NCI-H2029 (cell line): ENCODE results near the gene RTL9.

ENCODE experiments used
- DNase-seq: peaks from one replicate; lab custom pipeline; 2025; lab: John Stamatoyannopoulos, UW

The RTL9 gene

DNA sequence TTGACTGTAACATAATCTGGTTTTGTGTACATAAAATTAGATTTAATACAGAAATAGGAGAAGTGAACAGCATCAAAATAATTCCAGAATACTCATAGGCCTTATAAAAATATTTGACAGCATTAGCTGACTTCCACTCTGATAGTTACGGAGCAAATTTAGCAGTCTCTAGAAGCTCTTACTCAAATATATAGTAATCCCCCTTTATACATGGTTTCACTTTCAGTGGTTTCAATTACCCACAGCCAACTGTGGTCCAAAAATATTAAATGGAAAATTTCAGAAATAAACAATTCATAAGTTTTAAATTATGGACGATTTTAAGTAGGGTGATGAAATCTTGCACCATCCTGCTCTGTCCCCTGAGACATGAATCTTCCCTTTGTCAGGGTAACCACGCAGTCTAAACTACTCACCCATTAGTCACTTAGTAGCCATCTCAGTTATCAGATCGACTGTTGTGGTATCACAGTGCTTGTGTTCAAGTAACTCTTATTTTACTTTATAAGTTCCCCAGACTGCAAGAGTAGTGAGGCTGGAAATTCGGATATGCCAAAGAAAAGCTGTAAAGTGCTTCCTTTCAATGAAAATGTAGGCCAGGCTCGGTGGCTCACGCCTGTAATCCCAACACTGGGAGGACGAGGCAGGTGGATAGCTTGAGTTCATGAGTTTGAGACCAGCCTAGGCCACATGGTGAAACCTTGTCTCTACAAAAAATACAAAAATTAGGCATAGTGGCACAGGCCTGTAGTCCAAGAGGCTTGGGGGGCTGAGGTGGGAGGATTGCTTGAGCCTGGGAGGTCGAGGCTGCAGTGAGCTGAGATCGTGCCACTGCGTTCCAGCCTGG is 17.2 kb upstream of the RTL9 start:
- no peak for DNase-seq

- DNase-seq, result no peak
These were observed 12.0 kb upstream of the RTL9 start for GRCh38 chrX:110346681-110347080.

GRCh38 chrX:110359273-110359672 is 625 bp downstream of the RTL9 start:
- no peak for DNase-seq

GRCh38 chrX:110363244-110363643 is 4.6 kb downstream of the RTL9 start:
- no peak for DNase-seq

DNA sequence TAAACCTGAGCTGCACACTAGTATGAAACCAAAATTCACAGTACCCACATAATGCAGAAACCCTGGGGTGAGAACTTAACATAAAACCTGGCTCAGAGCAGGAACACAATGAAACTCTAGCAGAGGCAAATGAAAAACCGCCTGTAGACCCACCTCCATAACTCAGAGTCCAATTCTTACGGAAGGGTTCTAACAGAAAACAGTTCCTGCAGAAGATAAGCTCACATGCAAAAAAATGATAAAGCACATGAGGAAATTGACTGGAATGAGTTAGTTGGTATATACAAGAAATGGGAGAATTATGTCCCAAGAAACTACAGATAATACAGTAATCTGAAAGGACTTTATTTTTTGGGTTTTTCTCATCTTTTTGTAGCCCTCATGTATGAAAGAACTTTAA is 14.7 kb downstream of the RTL9 start:
- DNase-seq, result no peak

GRCh38 chrX:110374559-110374958 is 15.9 kb downstream of the RTL9 start:
- no peak for DNase-seq

GRCh38 chrX:110381216-110381615 is 22.6 kb downstream of the RTL9 start:
- DNase-seq, result no peak

DNA sequence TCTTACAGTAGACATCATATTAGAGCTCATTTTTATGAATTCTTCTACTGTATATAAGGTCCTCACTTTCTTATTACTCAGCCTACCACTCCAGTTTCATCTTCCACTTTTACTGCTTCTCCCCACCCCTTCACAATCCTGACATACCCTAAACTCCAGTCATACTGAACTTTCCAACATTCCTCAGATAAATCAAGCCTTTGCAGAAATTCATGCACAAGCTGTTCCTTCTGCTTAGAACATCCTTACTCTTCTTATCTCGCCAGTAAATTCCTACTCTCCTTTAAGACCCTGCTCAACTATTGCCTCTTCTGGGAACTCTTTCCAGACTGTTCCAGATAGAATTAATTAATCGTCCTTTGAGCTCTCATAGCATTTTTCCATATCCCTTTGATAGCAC is 24.8 kb downstream of the RTL9 start:
- DNase-seq, result no peak

DNA sequence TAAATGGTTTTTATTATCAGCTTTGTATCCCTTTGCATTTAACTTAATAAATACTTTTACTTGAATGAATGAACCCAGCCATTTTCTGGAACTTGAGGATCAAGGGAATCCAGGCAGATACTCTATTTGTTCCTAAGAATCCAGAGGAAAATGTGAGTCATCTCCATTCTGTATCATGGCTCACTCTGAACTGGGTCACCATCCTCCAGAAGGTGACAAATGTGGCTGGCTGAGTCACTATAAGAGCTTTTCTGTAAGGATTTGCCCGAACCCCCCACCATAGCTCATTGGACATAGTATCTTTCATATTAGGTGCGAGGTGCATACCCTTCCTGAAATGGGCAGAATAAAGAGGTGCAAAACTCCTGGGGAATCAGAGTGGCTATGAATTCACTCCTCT is 25.8 kb downstream of the RTL9 start:
- no peak for DNase-seq

DNA sequence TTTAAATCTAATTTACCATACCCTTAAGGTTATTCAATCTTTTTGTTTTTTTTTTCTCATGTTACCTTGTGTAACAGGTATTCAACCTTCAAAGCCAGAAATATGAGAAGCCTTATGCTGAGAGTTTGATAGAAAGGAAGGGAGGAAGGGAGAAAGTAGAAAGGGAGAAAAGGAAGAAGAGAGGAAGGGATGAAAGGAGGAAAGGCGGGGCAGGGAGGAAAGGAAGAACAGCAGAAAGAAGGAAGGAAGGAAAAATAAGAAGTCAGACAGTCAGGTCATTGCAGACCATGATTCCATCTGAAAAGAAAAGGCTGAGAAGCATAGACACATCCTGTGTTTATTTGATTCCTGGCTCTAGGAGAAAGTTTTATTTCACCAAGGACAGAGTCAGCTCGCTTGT is 30.9 kb downstream of the RTL9 start:
- DNase-seq, result no peak

DNA sequence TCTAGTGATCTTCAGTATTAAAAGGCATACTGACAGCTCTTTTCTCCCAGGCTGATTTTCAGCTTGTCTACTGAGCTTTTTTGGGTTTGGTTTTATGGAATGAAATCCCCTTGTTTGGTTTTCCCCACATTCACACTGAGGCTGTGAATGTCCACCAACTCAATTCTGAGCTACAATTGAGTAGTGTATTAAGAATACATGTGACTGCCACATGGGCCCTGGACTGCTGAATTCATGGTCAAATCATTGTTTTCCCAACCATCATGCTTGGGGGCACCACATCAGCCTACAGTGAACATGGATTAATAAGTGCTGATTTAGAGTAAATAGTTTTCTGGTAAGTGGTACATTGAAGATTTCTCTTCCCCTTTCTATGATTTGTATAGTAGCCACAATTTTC is 32.4 kb downstream of the RTL9 start:
- DNase-seq, result no peak

DNA sequence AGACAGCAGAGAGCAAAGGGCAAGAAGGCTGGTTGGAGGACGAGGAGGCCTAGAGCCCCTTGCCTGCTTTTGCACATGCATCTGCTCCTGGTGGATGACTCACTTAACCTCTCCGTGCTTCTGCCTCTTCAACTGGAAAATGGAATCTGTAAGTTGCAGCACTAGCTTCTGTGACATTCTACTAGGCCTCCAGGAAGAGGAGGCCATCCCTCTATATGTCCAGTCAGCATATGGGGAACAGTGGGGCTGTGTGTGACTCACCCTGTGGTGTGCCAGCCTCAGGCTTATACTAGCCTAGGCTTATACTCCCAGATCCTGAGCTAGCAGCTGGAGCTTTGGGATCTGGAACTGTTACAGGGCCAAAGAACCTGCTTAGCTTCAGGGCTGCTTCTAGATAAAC is 36.0 kb downstream of the RTL9 start:
- DNase-seq, result no peak

DNA sequence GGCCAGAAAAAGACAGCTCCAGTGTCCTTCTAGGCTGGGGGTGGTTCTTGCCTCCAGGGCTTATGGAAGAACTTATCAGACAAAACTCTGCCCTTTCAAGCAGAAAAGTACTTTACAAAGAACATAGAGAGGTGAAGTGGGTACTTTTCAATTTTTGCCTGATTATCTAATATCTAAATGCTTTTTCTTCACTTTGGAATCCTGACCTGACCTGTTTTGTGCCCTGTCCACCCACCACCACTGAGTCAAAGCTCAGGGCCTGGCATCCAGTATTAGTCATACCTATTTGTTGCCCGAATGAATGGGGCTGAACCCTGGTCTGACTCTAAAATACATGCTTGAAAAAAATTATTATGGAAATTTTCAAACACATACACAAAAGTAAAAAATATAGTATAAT is 37.2 kb downstream of the RTL9 start:
- DNase-seq, result no peak

DNA sequence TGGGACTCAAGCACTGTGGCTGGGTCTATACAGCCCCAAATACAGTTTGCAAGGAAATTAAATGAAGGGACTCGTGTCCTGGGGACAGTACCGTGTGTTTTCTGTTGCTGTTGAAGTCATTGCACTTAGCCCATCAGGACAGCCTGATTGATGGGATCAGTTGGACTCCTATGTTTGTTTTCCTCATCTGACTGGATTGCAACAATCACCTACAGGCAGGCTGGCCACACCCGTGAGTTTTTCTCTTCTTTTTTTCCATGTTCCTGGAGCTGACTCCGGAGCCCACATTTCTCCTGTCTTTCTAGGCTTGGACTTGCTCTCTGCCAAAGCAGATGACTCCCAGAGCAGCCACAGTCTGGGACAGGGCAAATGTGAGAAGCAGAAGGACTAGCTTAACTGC is 38.1 kb downstream of the RTL9 start:
- no peak for DNase-seq

DNA sequence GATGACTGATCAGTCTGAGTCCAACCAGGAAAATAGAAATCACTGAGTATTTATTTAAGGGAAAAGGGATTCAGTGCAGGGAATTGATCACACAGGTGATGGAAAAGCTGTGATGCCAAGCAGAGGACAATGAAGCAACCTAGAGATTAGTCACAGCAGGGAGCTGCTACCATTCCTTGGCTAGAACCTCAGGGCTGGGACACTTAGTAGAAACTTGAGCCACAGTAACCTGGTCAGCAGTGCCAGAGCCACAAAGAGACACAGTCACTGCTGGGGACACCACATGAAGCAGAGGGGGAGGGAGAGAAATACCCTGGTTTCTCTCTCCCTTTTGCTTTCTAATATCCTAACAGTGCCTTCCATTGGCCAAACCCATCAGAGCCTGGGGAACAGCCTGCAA is 38.7 kb downstream of the RTL9 start:
- DNase-seq, result no peak

DNA sequence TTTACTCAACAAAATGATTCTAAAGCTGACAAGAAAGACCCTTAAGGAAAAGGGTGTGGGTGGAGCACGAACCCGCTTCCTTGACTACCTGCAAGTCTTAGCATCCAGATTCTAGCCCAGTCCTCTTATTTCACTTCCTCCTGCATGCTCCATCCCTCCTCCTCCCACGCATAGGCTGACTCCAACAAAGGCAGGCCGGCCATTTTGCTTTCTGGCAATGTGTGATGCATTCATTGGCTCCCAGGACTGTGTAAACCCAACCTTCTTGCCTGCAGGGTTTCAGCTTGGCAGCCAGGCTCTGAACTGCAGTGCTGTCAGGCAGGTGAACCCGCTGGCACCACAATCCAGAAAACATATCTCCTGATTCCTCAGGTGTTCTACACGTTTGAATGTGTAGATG is 39.3 kb downstream of the RTL9 start:
- no peak for DNase-seq

- no peak for DNase-seq
These were observed 40.8 kb downstream of the RTL9 start for GRCh38 chrX:110399497-110399896.

DNA sequence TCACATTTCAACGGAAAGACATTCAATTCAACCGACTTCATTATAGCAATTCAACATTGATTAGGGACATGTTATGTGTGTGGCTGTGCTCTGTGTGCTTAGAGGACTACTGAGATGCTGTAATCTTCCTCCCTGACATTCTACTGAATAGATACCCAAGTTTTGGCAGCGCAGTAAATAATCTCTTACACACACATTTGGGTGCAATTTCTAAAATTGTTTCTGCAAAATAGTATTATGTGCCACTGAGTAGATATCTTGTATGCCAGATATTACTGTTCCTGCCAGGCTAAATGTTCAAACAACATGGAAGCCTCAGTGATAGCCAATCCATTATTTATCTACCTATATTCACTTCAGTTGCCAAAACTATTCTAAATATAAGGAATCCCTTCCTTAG is 41.3 kb downstream of the RTL9 start:
- no peak for DNase-seq

DNA sequence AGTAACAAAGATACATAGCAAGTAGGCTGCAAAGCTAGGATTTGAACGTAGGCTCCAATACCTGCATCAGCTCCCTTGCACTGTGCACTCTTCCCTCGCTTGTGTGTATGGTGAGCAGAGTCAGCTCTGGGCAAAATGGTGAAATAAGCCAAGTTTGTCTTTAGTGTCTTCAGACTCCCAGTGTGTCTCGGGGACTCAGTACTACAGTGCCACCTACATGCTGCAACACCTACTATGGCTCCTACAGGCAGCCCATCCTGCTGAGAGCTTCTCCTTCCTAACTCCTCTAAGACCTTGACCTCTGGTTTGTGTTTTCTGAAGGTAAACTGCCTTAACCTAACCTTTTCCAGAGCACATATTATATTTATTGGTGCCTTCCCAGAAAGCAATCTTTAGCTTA is 42.5 kb downstream of the RTL9 start:
- DNase-seq, result no peak

DNA sequence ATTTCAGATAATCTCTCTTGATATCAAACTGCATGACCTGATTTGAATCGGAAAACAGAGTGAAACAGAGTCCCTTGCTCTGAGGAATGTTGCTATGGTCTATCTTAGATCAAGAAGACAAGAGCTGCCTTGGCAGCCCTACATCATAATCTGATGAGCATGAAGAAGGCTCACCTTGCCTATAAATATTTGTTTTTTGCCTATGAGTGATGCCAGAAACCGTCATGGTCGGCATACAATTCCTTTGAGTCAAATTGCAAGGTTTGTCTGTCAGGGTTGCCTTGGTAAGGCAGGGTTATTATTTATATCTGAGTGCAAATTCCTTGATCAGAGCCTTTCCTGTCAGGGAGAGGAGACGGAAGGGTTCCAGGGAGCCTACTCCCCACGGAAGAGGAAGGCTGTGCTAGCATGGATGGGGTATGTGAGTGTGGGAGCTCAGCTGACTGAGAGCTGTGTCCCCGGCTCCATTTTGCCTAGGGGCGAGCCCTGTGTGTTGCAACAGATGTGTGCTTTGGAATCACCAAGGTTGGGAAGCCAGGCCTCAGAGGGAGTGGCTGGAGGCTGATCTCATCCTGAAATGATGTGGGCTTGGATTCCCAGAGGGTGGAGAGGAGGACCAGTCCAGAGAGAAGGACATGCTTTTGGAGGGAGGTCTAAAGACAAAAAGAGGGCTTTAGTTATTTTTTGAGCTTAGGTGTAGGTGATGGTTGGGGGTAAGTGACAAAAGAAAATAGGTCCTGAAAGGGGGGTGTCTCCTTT is 43.6 kb downstream of the RTL9 start:
- DNase-seq, result no peak

DNA sequence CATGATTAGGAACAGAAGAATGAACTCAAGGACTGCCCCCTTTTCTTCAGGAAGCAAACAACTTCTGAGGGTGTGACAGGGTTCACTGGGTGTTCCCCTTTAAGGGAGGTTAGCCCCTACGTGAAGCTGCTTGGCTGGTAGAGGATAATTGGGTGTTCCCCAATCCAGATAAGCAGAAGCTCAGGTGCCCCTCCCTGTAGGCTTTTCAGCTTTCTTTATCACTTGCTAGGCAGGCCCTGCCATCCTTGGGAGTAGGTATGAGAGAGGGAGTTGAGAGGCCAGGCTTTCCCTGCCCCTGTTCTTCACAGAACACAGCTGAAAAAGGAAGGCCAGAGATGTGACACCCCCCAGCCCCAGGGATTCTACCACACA is 44.2 kb downstream of the RTL9 start:
- no peak for DNase-seq

GRCh38 chrX:110403441-110404238 is 45.0 kb downstream of the RTL9 start:
- DNase-seq, result no peak

DNA sequence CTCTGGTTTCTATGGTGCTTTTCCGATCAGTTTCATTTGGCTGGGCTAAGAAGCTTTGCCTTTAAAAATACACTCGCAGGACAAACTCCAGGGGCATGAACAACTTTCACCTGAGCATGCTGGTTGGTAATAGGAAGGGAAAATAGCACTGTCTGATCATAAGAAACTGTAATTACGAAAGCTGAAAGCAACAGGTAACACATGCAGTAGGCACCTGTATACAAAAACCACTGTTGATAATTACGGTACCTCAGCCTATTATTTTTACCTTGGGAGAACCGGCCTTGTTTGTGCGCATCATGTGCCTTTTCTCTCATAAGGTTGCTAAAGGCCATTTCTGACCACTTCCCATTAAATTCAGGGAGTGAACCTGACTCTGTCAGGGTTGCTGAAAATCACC is 45.7 kb downstream of the RTL9 start:
- no peak for DNase-seq
